Fibroblast of lung (primary cell): ENCODE data around the gene SLC2A14.

Experiments
- EZH2 ChIP-seq: IDR thresholded peaks from 2 replicates; pipeline ENCODE4 v1.5.1; 2012; ENCODE audit warnings: low read length, control low read depth, mild to moderate bottlenecking; ENCODE audit errors: missing control alignments
- TF ChIP-seq, protein P1 (sequence below), 2 donors: IDR thresholded peaks in 1 of 2; conservative IDR thresholded peaks in 1 of 2; 1 replicate in 1 of 2; 2 replicates in 1 of 2; pipeline ENCODE4 v1.5.1; 2011 to 2012; ENCODE audit warnings: low read length in 2 of 2, control low read depth in 1 of 2, inconsistent platforms in 1 of 2, low read depth in 1 of 2, mild to moderate bottlenecking in 1 of 2

DNA sequence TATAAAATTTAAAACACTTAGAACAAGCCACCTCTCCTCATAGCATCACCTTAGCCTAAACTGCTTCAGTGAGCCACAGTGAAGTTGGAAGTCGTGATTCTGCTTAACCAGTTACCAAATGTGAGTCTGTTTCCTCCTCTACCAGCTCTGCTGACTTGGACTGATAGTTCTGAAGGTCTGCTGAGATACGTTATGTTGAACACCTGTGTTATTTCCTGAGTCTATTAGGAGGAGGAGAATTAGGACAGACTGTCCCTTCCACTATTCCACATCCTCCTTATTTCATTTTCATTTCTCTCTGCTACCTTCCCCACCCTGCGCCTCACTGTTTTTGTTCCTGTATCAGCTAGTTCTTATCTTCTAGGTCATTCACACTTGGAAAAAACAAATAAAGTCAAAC is 2.4 kb downstream of the SLC2A14 start:
- TF ChIP-seq, protein P1, sequence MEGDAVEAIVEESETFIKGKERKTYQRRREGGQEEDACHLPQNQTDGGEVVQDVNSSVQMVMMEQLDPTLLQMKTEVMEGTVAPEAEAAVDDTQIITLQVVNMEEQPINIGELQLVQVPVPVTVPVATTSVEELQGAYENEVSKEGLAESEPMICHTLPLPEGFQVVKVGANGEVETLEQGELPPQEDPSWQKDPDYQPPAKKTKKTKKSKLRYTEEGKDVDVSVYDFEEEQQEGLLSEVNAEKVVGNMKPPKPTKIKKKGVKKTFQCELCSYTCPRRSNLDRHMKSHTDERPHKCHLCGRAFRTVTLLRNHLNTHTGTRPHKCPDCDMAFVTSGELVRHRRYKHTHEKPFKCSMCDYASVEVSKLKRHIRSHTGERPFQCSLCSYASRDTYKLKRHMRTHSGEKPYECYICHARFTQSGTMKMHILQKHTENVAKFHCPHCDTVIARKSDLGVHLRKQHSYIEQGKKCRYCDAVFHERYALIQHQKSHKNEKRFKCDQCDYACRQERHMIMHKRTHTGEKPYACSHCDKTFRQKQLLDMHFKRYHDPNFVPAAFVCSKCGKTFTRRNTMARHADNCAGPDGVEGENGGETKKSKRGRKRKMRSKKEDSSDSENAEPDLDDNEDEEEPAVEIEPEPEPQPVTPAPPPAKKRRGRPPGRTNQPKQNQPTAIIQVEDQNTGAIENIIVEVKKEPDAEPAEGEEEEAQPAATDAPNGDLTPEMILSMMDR (conservative IDR thresholded peaks at IDR 0.05 in 1 of 2, IDR thresholded peaks at IDR 0.05 in 1 of 2; ENCODE audit: low read depth in 1 of 2, low read length in 2 of 2), result no peak
- no peak for TF ChIP-seq EZH2
